GM19395 (cell line): ENCODE data around the gene CRISP1.
A peak's percentile ranks its signal among the peaks of the same experiment; 100 is the strongest.
"Not testable (repeated sequence)": the region's sequence is repeated elsewhere in the genome, so short reads cannot be mapped to it uniquely, and the experiment has no call there.

Experiments
- ATAC-seq: cut with Tn5 transposase; IDR thresholded peaks from one replicate; pipeline ENCODE4 v1.9.1; 2021; ENCODE audit warnings: mild to moderate bottlenecking, moderate library complexity; ENCODE audit not compliant: unreplicated experiment

CRISP1 gene

GRCh38 chr6:49841424-49841823 lies 24.9 kb downstream of the CRISP1 start:
- ATAC-seq: no peak

- no peak for ATAC-seq
Measured at GRCh38 chr6:49839957-49840356, 26.4 kb downstream of the CRISP1 start.

GRCh38 chr6:49839162-49839561 lies 27.2 kb downstream of the CRISP1 start:
- ATAC-seq: no peak

GRCh38 chr6:49835140-49835539 lies 31.2 kb downstream of the CRISP1 start:
- ATAC-seq: no peak

GRCh38 chr6:49833386-49833785 lies 32.9 kb downstream of the CRISP1 start:
- no peak for ATAC-seq

- ATAC-seq: peak; percentile 98
Measured at GRCh38 chr6:49826743-49827406, 39.5 kb downstream of the CRISP1 start.

GRCh38 chr6:49815166-49815565 lies 51.2 kb downstream of the CRISP1 start:
- no peak for ATAC-seq

- no peak for ATAC-seq
Measured at GRCh38 chr6:49813248-49813647, 53.1 kb downstream of the CRISP1 start.

GRCh38 chr6:49806145-49806544 lies 60.2 kb downstream of the CRISP1 start:
- ATAC-seq: no peak

- ATAC-seq: no peak
Measured at GRCh38 chr6:49805246-49805645, 61.1 kb downstream of the CRISP1 start.

- no peak for ATAC-seq
Measured at GRCh38 chr6:49801525-49801924, 64.8 kb downstream of the CRISP1 start.

- no peak for ATAC-seq
Measured at GRCh38 chr6:49799090-49799489, 67.2 kb downstream of the CRISP1 start.

GRCh38 chr6:49796842-49797455 lies 69.4 kb downstream of the CRISP1 start:
- ATAC-seq: not testable (repeated sequence)

- no peak for ATAC-seq
Measured at GRCh38 chr6:49790341-49790740, 76.0 kb downstream of the CRISP1 start.

- no peak for ATAC-seq
Measured at GRCh38 chr6:49787176-49787575, 79.2 kb downstream of the CRISP1 start, which contains the start of gene PGK2. Gene PGK2, minus strand, starts transcription at chr6:49787285. Its CDS starts 98 bp downstream, at chr6:49787187.

- ATAC-seq: no peak
Measured at GRCh38 chr6:49784272-49784671, 82.1 kb downstream of the CRISP1 start.
